ENCODE measurements around the gene SLC35D1. TPM values are rescaled to one million over a fixed set of nuclear protein-coding genes. Genes with fewer than 3 reads are reported as not detected.
A peak's percentile ranks its signal among the peaks of the same experiment; 100 is the strongest.

The SLC35D1 gene
- total RNA-seq, 4 donors from 2014 or later = 8.3 to 54.3 (median 31.8) TPM

GRCh38 chr1:67001682-67002425, 52.1 kb downstream of the SLC35D1 start:
- TF ChIP-seq CTCF (IDR thresholded peaks at IDR 0.05) = no peak
- TF ChIP-seq POLR2A (IDR thresholded peaks at IDR 0.05) = no peak
- Histone ChIP-seq H3K27ac (no peak overlapping the region), H3K4me1 (no peaks in the 10 kb centered on the region), H3K27me3 (no peaks in the 10 kb centered on the region), H3K36me3 (peaks cover 0 to 47% (median 0%) of the 10 kb centered on the region in 3 donors), H3K9me3 (no peaks in the 10 kb centered on the region), H3K4me3 (no peak overlapping the region)
- DNase-seq = no peak

- no peak overlapping the region for H3K4me3 ChIP-seq
- H3K9me3 ChIP-seq = no peaks in the 10 kb centered on the region
- DNase-seq = no peak
- H3K27ac ChIP-seq = peak overlapping the region in 1 of 4 donors; percentile 20
- H3K36me3 ChIP-seq = peaks cover 0 to 41% (median 0%) of the 10 kb centered on the region in 3 donors
- H3K4me1 ChIP-seq = no peaks in the 10 kb centered on the region
- H3K27me3 ChIP-seq = no peaks in the 10 kb centered on the region
- TF ChIP-seq POLR2A (IDR thresholded peaks at IDR 0.05) = no peak
- TF ChIP-seq CTCF (IDR thresholded peaks at IDR 0.05) = no peak
Measured at GRCh38 chr1:66999640-67000400, 54.1 kb downstream of the SLC35D1 start.

GRCh38 chr1:66998972-66999371, 55.0 kb downstream of the SLC35D1 start:
- Histone ChIP-seq H3K27me3 (no peaks in the 10 kb centered on the region), H3K4me3 (no peak overlapping the region), H3K36me3 (peaks cover 0 to 32% (median 0%) of the 10 kb centered on the region in 3 donors), H3K9me3 (no peaks in the 10 kb centered on the region), H3K27ac (no peak overlapping the region), H3K4me1 (no peaks in the 10 kb centered on the region)
- TF ChIP-seq CTCF (IDR thresholded peaks at IDR 0.05) (no peak), POLR2A (IDR thresholded peaks at IDR 0.05) (no peak)
- DNase-seq = no peak

GRCh38 chr1:66996018-66996682, 57.8 kb downstream of the SLC35D1 start:
- Histone ChIP-seq H3K4me1 (no peaks in the 10 kb centered on the region), H3K27ac (no peak overlapping the region), H3K9me3 (no peaks in the 10 kb centered on the region), H3K4me3 (no peak overlapping the region), H3K27me3 (no peaks in the 10 kb centered on the region), H3K36me3 (peaks cover 0 to 27% (median 0%) of the 10 kb centered on the region in 3 donors)
- peak in 2 of 3 donors; percentile 54 to 85 for DNase-seq
- no peak for TF ChIP-seq POLR2A (IDR thresholded peaks at IDR 0.05)
- peak; percentile 33 to 87 (median 75) for TF ChIP-seq CTCF (IDR thresholded peaks at IDR 0.05)

GRCh38 chr1:66993076-66993475, 60.9 kb downstream of the SLC35D1 start:
- Histone ChIP-seq H3K27me3 (no peaks in the 10 kb centered on the region), H3K36me3 (peaks cover 0 to 31% (median 0%) of the 10 kb centered on the region in 3 donors), H3K27ac (no peak overlapping the region), H3K9me3 (no peaks in the 10 kb centered on the region), H3K4me1 (no peaks in the 10 kb centered on the region), H3K4me3 (no peak overlapping the region)
- DNase-seq = no peak
- TF ChIP-seq CTCF (IDR thresholded peaks at IDR 0.05) (no peak), POLR2A (IDR thresholded peaks at IDR 0.05) (no peak)

Measured in Peyer's patch (tissue), 4 donors.